Fibroblast of villous mesenchyme (primary cell): ENCODE results near the gene PTPRM. TPM values are rescaled to one million over a fixed set of nuclear protein-coding genes. Genes with fewer than 3 reads are reported as not detected.

Experiments used
- DNase-seq: peaks from one replicate; pipeline ENCODE4 v3.0.0-alpha.2; 2010; ENCODE audit warnings: low read depth
- H3K4me3 ChIP-seq: 2 replicates; pipeline ENCODE4 v1.5.1; 2011; ENCODE audit warnings: low read depth, mild to moderate bottlenecking, low read length
- CTCF ChIP-seq: IDR thresholded peaks from 2 replicates; pipeline ENCODE4 v1.5.1; 2012; ENCODE audit warnings: low read depth, mild to moderate bottlenecking, low read length; ENCODE audit not compliant: insufficient read depth
- total RNA-seq: library from RNA; depleted of rRNA; stranded (reverse); fragments of >200 nt; gene quantifications from 2 replicates; pipeline ENCODE4 v1.2.3, GENCODE V29; 2012

PTPRM gene
- total RNA-seq, 1 donor = 56.1 TPM

GRCh38 chr18:8218197-8218596, 651.1 kb downstream of the PTPRM start:
- no peak for DNase-seq
- no peak for TF ChIP-seq CTCF
- H3K4me3 ChIP-seq = no peak overlapping the region

- no peak for TF ChIP-seq CTCF
- H3K4me3 ChIP-seq = no peak overlapping the region
- DNase-seq = no peak
These were observed 654.3 kb downstream of the PTPRM start for GRCh38 chr18:8221452-8221851.

GRCh38 chr18:8224576-8224975, 657.5 kb downstream of the PTPRM start:
- H3K4me3 ChIP-seq = no peak overlapping the region
- DNase-seq = no peak
- no peak for TF ChIP-seq CTCF

GRCh38 chr18:8229040-8229439, 661.9 kb downstream of the PTPRM start:
- no peak for DNase-seq
- no peak overlapping the region for H3K4me3 ChIP-seq
- no peak for TF ChIP-seq CTCF

GRCh38 chr18:8229787-8230186, 662.7 kb downstream of the PTPRM start:
- TF ChIP-seq CTCF = no peak
- no peak overlapping the region for H3K4me3 ChIP-seq
- DNase-seq = peak; percentile 19

GRCh38 chr18:8231316-8231715, 664.2 kb downstream of the PTPRM start:
- DNase-seq = no peak

More at GRCh38 chr18:8231316-8231715, 664.2 kb downstream of the PTPRM start:
- TF ChIP-seq CTCF = no peak
- H3K4me3 ChIP-seq = no peak overlapping the region
